Muscle of leg (tissue), 11 donors: Measurements from ENCODE around the gene HMCN2. TPM values are rescaled to one million over a fixed set of nuclear protein-coding genes. Genes with fewer than 3 reads are reported as not detected.

Source experiments
- DNase-seq: peaks from one replicate; pipeline ENCODE4 v3.0.0; 2013
- H3K27ac ChIP-seq: one replicate; pipeline ENCODE4 v1.5.1; 2013; ENCODE audit warnings: mild to moderate bottlenecking, low read length, control low read depth
- H3K27me3 ChIP-seq: one replicate; pipeline ENCODE4 v1.6.1; 2013; ENCODE audit warnings: low read length; ENCODE audit not compliant: control insufficient read depth, insufficient read depth
- H3K36me3 ChIP-seq: one replicate; pipeline ENCODE4 v1.6.1; 2013; ENCODE audit warnings: low read length; ENCODE audit not compliant: control insufficient read depth, insufficient read depth
- H3K4me1 ChIP-seq: one replicate; pipeline ENCODE4 v1.6.1; 2013; ENCODE audit warnings: low read length; ENCODE audit not compliant: control insufficient read depth, insufficient read depth
- H3K4me3 ChIP-seq: one replicate; pipeline ENCODE4 v1.5.1; 2013; ENCODE audit warnings: low read length, control low read depth
- H3K9me3 ChIP-seq: replicated peaks from 2 replicates; pipeline ENCODE4 v1.6.1; 2013; ENCODE audit warnings: low read depth, low read length; ENCODE audit not compliant: control insufficient read depth
- WGBS: methylation state at CpG from one replicate; pipeline ENCODE4 v1.1.5; 2013; ENCODE audit warnings: missing lambda C conversion rate; ENCODE audit not compliant: insufficient coverage; 5-methylcytosine and 5-hydroxymethylcytosine counted together
- polyA plus RNA-seq, 8 donors: library from polyadenylated mRNA; unstranded; fragments of 120-200 nt; gene quantifications; one replicate each; pipeline versions ENCODE4 v1.2.1 to v1.2.3, GENCODE V29; 2013; ENCODE audit warnings: inconsistent platforms in 1 of 8, low replicate concordance in 1 of 8; ENCODE audit not compliant: insufficient read length in 8 of 8, insufficient read depth in 1 of 8
- total RNA-seq: library from RNA; stranded (reverse); fragments of 120-200 nt; gene quantifications from one replicate; pipeline ENCODE4 v1.2.4, GENCODE V29; 2013

HMCN2 gene
- total and polyA plus RNA-seq, 9 donors: 2.8 to 7.7 (median 4.3) TPM

DNA sequence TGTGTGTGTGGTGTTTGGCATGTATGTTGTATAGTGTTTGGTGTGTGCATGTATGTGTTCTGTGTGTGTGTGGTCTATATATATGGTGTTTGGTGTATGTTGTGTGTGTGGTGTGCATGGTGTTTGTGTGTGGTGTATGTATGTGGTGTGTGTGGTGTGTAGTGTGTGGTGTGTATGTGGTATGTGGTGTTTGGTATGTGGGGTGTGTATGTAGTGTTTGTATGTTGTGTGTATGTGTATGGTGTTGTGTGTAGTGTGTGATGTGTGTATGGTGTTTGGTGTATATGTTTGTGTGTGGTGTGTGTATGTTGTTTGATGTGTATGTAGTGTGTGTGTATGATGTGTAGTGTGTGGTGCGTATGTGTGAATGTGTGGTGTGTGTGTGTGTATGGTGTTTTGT, 78.8 kb downstream of the HMCN2 start:
- no peak overlapping the region for H3K27ac ChIP-seq
- no peak for DNase-seq
- H3K4me1 ChIP-seq: peaks cover 3% of the 10 kb centered on the region
- no peaks in the 10 kb centered on the region for H3K36me3 ChIP-seq
- peaks cover 10% of the 10 kb centered on the region for H3K27me3 ChIP-seq
- 91% methylated on average over 1 of the region's 1 CpG for WGBS
- no peaks in the 10 kb centered on the region for H3K9me3 ChIP-seq
- H3K4me3 ChIP-seq: no peak overlapping the region

DNA sequence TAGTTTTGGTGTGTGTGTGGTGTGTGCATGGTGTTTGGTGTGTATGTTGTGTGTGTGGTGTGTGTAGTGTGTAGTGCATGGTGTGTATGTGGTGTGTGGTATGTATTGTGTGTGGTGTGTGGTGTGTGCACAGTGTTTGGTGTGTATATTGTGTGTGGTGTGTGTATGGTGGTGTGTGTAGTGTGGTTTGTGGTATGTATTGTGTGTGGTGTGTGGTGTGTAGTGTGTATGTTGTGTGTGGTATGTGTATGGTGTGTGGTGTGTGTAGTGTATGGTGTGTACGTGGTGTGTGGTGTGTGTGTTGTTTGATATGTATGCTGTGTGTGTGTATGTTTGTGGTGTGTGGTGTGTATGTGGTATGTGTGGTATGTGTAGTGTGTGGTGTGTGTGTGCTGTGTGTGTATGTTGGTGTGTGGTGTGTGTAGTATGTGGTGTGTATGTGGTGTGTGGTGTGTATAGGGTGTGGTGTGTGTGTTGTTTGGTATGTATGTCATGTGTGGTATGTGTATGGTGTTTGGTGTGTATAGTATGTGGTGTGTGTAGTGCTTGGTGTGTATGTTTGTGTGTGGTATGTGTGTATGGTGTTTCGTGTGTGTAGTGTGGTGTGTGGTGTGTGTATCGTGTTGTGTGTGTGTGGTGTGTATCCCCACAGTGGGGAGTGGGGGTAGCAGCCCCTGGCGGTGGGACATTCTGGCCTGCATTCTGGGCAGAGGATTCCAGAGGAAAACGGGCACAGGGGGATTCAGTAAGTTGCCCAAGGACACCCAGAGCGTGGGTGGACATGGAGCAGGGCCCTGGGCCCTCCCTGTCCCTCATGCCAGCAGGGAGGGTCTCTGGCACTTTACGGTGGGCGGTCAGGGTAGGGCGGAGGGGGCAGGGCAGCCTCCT, 79.7 kb downstream of the HMCN2 start:
- Histone ChIP-seq H3K27me3 (peaks cover 10% of the 10 kb centered on the region), H3K27ac (no peak overlapping the region), H3K4me3 (no peak overlapping the region), H3K36me3 (no peaks in the 10 kb centered on the region), H3K9me3 (no peaks in the 10 kb centered on the region), H3K4me1 (peaks cover 3% of the 10 kb centered on the region)
- 69% methylated on average over 8 of the region's 9 CpGs for WGBS
- no peak for DNase-seq

DNA sequence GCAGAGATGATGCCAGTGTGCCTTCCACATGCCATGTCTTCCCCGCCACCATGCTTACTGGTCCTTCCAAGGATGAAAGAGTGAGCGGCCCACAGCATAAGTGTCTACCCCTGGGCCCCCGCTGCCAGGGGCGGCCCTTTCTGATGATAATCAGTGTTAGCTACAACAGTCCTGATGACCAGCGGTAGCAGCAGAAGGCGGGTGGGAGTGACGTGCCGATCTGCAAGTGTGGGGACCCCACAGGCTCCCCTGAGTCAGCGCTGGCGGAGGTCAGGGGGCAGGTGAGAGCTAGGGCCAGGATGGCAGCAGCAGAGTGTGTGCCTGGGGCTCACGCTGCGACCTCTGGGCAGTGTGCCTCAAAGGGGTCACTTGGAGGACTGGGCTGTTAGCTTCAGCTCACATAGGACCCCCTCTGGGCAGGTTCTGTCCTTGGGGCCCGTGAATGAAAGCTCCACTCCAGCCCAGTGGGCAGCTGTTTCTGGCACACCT, 80.4 kb downstream of the HMCN2 start:
- Histone ChIP-seq H3K36me3 (no peaks in the 10 kb centered on the region), H3K27ac (no peak overlapping the region), H3K4me1 (peaks cover 3% of the 10 kb centered on the region), H3K27me3 (peaks cover 10% of the 10 kb centered on the region), H3K4me3 (no peak overlapping the region), H3K9me3 (no peaks in the 10 kb centered on the region)
- 53% methylated on average over 13 of the region's 13 CpGs for WGBS
- DNase-seq: no peak

DNA sequence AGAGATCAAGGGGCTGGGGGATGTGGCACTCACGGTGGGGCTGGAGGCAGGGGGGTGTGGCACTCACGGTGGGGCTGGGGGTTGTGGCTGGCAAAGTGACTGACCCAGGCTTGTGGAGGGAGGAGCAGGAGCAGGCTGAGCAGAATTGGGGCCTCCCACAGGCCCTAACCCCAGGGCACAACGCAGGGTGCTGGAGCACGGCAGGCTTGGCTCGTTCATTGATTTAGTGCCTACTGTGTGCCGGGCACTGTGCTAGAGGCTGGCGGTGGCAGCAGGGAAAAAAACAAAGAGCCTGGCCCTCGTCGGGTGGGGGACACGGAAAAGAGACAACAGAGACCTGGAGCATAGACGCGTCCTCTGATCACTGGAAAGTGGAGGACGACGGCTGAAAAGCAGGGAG, 80.9 kb downstream of the HMCN2 start:
- H3K4me3 ChIP-seq: no peak overlapping the region
- H3K27ac ChIP-seq: no peak overlapping the region
- H3K4me1 ChIP-seq: peaks cover 3% of the 10 kb centered on the region
- 46% methylated on average over 14 of the region's 14 CpGs for WGBS
- no peak for DNase-seq
- no peaks in the 10 kb centered on the region for H3K36me3 ChIP-seq
- no peaks in the 10 kb centered on the region for H3K9me3 ChIP-seq
- H3K27me3 ChIP-seq: peaks cover 10% of the 10 kb centered on the region

DNA sequence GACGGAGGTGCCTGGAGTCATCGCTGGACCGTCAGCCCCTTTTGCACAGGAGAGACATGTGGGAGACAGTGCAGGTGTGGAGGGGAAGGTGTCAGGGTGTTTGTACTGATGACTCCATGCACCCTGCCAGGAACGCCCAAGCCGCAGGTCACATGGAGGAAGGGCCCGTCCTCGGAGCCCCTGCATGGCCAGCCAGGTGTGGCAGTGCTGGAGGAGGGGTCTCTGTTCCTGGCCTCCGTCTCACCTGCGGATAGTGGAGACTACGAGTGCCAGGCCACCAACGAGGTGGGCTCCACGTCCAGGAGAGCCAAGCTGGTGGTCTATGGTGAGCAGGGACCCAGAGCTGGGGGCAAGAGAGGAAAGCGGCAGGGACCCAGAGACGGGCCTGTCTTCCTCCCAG, 81.5 kb downstream of the HMCN2 start:
- DNase-seq: no peak
- WGBS: 71% methylated on average over 14 of the region's 14 CpGs
- H3K27ac ChIP-seq: no peak overlapping the region
- H3K4me3 ChIP-seq: no peak overlapping the region
- H3K36me3 ChIP-seq: no peaks in the 10 kb centered on the region
- H3K4me1 ChIP-seq: peaks cover 3% of the 10 kb centered on the region
- peaks cover 10% of the 10 kb centered on the region for H3K27me3 ChIP-seq
- H3K9me3 ChIP-seq: no peaks in the 10 kb centered on the region

DNA sequence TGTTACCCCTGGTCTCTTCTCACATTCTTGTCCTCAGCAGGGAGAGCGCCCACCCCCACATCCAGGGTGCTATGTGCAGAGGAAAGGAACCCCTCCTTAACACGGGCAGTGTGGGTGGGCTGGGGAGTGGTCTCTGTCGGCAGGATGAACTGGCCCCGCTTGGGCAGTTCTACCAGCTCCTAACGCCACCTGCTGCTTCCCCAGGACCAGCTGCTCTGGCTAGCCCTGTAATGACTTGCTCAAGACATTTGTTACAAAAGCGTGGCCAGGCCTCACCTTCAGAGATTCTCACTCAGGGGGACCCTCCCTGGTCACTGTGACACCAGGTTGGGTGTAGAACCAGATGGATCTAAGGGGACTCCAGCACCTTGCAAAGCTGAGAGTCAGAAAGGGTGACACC, 82.4 kb downstream of the HMCN2 start:
- 19% methylated on average over 4 of the region's 6 CpGs for WGBS
- no peak overlapping the region for H3K4me3 ChIP-seq
- H3K27me3 ChIP-seq: peaks cover 10% of the 10 kb centered on the region
- no peak for DNase-seq
- H3K36me3 ChIP-seq: no peaks in the 10 kb centered on the region
- H3K27ac ChIP-seq: no peak overlapping the region
- peaks cover 3% of the 10 kb centered on the region for H3K4me1 ChIP-seq
- H3K9me3 ChIP-seq: no peaks in the 10 kb centered on the region

DNA sequence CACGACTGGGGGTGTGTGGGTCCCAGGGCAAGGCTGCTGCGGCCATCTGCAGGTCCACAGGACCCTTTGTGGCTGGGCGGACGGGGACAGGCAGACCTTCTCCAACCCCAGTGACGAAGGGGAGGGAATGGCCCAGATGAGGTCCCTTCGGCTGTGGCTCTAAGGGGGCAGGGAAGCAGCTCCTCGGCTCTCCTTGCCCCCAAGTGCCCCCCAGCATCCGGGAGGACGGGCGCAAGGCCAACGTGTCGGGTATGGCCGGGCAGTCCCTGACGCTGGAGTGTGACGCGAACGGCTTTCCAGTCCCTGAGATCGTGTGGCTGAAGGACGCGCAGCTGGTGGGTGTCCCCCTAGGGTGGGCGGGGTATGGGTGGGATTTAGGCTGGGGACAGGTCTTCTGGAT, 82.8 kb downstream of the HMCN2 start:
- no peaks in the 10 kb centered on the region for H3K36me3 ChIP-seq
- 85% methylated on average over 17 of the region's 21 CpGs for WGBS
- DNase-seq: no peak
- H3K27me3 ChIP-seq: peaks cover 6% of the 10 kb centered on the region
- H3K4me3 ChIP-seq: no peak overlapping the region
- no peaks in the 10 kb centered on the region for H3K4me1 ChIP-seq
- H3K9me3 ChIP-seq: no peaks in the 10 kb centered on the region
- no peak overlapping the region for H3K27ac ChIP-seq

DNA sequence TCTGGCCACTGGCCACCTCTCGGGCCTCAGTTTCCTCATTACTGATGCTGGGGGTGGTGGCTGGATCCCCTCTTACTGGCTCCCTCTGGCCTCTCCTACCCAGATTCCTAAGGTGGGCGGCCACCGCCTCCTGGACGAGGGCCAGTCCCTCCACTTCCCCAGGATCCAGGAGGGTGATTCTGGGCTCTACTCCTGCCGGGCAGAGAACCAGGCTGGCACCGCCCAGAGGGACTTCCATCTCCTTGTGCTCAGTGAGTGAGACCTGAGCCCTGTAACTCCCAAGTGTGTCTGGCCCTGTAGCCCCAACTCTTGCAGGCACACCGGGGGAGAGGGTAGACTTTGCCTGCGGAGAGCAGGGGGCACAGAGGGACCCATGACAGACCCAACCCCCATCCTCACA, 83.3 kb downstream of the HMCN2 start:
- Histone ChIP-seq H3K27me3 (peaks cover 6% of the 10 kb centered on the region), H3K36me3 (no peaks in the 10 kb centered on the region), H3K4me1 (no peaks in the 10 kb centered on the region), H3K9me3 (no peaks in the 10 kb centered on the region), H3K27ac (no peak overlapping the region), H3K4me3 (no peak overlapping the region)
- WGBS: 76% methylated on average over 5 of the region's 8 CpGs
- no peak for DNase-seq

DNA sequence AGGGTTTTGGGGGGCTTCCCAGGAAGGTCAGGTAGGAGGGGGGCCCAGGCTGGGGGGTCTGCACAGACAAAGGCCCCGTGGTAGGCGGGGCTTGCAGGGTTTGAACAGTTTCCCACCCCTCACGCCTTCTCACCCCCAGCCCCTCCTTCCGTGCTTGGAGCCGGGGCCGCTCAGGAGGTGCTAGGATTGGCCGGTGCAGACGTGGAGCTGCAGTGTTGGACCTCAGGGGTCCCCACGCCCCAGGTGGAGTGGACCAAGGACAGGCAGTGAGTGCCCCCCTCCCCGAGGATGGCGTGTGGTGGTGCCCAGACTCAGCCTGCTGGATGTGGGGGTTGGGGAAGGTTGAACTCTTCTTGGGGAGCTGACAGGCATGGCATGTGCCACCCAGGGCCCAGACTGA, 83.8 kb downstream of the HMCN2 start:
- H3K27ac ChIP-seq: no peak overlapping the region
- no peak overlapping the region for H3K4me3 ChIP-seq
- H3K9me3 ChIP-seq: no peaks in the 10 kb centered on the region
- H3K4me1 ChIP-seq: no peaks in the 10 kb centered on the region
- DNase-seq: no peak
- 47% methylated on average over 6 of the region's 11 CpGs for WGBS
- H3K36me3 ChIP-seq: no peaks in the 10 kb centered on the region
- H3K27me3 ChIP-seq: peaks cover 6% of the 10 kb centered on the region

DNA sequence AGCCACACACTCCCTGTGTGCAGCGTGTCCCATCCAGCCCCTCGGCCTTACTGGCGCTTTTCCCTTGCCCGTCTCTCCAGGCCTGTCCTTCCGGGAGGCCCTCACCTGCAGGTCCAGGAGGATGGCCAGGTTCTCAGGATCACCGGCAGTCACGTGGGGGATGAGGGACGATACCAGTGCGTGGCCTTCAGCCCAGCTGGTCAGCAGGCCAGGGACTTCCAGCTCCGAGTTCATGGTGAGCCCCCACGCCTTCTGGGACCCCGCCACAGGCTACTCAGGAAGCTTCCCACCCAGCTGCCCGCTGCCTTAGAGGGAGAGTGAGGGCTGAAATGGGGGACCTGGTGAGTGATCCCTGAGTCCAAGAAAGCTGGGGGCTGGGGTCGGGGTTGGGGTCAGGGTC, 85.8 kb downstream of the HMCN2 start:
- Histone ChIP-seq H3K36me3 (no peaks in the 10 kb centered on the region), H3K4me1 (no peaks in the 10 kb centered on the region), H3K4me3 (no peak overlapping the region), H3K9me3 (no peaks in the 10 kb centered on the region), H3K27ac (no peak overlapping the region), H3K27me3 (peaks cover 4% of the 10 kb centered on the region)
- no peak for DNase-seq
- WGBS: 74% methylated on average over 13 of the region's 14 CpGs
